Loucy (cell line): Measurements from ENCODE around the gene PLA2G4E.

ENCODE experiments used
- EZH2phosphoT487 ChIP-seq: fragments of 200-600 bp; IDR thresholded peaks from 2 replicates; pipeline ENCODE4 v1.6.1; 2018; ENCODE audit warnings: antibody characterized with exemption, mild to moderate bottlenecking, moderate library complexity, borderline replicate concordance
- TF ChIP-seq, protein P1 (sequence below): fragments of 200-600 bp; sonication (generic); conservative IDR thresholded peaks from 2 replicates; pipeline ENCODE4 v1.5.1; 2014; ENCODE audit warnings: mild to moderate bottlenecking, antibody characterized with exemption, low read length

DNA sequence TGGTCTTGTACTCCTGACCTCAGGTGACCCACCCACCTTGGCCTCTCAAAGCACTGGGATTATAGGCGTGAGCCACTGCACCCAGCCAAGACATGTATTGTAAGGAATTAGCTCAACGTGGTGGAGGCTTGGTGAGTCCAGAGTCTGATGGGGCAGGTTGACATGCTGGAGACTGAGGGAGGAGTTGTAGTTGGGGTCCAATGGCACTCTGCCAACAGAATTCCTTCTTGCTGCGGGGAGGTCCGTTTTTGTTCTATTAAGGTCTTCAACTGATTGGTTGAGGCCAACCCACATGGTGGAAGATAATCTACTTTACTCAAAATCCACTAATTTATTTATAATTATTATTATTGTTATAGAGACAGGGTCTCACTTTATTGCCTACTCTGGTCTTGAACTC lies 43.4 kb upstream of the PLA2G4E start:
- no peak for TF ChIP-seq EZH2phosphoT487
- TF ChIP-seq, protein P1, sequence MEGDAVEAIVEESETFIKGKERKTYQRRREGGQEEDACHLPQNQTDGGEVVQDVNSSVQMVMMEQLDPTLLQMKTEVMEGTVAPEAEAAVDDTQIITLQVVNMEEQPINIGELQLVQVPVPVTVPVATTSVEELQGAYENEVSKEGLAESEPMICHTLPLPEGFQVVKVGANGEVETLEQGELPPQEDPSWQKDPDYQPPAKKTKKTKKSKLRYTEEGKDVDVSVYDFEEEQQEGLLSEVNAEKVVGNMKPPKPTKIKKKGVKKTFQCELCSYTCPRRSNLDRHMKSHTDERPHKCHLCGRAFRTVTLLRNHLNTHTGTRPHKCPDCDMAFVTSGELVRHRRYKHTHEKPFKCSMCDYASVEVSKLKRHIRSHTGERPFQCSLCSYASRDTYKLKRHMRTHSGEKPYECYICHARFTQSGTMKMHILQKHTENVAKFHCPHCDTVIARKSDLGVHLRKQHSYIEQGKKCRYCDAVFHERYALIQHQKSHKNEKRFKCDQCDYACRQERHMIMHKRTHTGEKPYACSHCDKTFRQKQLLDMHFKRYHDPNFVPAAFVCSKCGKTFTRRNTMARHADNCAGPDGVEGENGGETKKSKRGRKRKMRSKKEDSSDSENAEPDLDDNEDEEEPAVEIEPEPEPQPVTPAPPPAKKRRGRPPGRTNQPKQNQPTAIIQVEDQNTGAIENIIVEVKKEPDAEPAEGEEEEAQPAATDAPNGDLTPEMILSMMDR, result no peak
